Measurements from ENCODE around the gene BICDL2. TPM values are rescaled to one million over a fixed set of nuclear protein-coding genes. Genes with fewer than 3 reads are reported as not detected.

The BICDL2 gene
- total and polyA plus RNA-seq, 9 of the 15 experiments (the other 6 are each of a cell fraction or from before 2014, with no cell fraction given): 0.09 to 0.28 (median 0.09) TPM; not detected in 6

DNA sequence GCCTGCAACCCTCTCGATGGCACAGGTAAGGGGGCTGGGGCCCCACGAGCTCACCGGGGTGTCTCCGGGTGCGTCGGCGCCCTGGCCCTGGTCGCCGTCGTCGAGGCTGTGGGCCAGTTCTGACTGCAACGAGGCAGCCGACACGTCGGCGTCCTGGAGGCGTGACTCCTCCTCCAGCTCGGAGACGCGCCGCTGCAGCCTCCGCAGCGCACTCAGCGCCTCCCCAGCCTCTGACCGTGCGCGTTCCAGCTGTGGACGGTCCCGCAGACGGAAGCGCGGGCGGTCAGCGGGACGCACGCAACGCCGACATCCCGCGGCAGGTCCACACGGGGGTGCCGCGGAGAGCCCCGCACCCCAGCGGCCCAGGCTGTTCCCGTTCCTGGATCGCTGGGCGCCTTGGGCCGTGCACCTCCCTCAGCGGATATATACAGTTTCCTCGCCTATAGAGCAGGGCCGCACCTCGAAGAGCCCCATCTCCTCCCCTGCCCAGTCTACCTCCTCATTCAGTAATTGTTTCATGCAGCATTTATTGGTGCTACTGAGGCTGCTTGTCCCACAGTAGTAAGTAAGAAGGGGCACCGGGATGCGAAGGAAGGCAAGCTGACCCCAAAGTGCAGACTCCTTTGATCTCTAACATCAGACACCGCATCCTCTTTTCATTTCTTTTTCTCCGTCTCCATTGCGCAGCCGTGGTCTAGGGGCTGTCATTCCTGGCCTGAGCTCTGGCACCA, 7.1 kb downstream of the BICDL2 start (continued):
- no peak for TF ChIP-seq SREBF1 (IDR thresholded peaks at IDR 0.05; ENCODE audit: borderline replicate concordance, low read depth, low read length)
- TF ChIP-seq, protein P1, sequence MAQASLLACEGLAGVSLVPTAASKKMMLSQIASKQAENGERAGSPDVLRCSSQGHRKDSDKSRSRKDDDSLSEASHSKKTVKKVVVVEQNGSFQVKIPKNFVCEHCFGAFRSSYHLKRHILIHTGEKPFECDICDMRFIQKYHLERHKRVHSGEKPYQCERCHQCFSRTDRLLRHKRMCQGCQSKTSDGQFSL (CRISPR knock-in tag; IDR thresholded peaks at IDR 0.05): no peak
- TF ChIP-seq, protein P1 (tag; IDR thresholded peaks at IDR 0.05): no peak
- peak; percentile 61 for TF ChIP-seq EGR1 (conservative IDR thresholded peaks at IDR 0.05)
- TF ChIP-seq MBD2 (IDR thresholded peaks at IDR 0.05; ENCODE audit: borderline replicate concordance, low read depth): no peak
- no peak for TF ChIP-seq ZNF165 (CRISPR knock-in tag; IDR thresholded peaks at IDR 0.05; ENCODE audit: borderline replicate concordance)
- TF ChIP-seq POLR2G (IDR thresholded peaks at IDR 0.05; ENCODE audit: low read depth, low read length): peak; percentile 69
- no peak for TF ChIP-seq SETDB1 (IDR thresholded peaks at IDR 0.05; ENCODE audit: low read length)
- TF ChIP-seq EP400 (IDR thresholded peaks at IDR 0.05): no peak
- TF ChIP-seq, protein P2, sequence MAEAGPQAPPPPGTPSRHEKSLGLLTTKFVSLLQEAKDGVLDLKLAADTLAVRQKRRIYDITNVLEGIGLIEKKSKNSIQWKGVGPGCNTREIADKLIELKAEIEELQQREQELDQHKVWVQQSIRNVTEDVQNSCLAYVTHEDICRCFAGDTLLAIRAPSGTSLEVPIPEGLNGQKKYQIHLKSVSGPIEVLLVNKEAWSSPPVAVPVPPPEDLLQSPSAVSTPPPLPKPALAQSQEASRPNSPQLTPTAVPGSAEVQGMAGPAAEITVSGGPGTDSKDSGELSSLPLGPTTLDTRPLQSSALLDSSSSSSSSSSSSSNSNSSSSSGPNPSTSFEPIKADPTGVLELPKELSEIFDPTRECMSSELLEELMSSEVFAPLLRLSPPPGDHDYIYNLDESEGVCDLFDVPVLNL (CRISPR knock-in tag; IDR thresholded peaks at IDR 0.05; ENCODE audit: low read depth): no peak
- peak; percentile 66 for TF ChIP-seq CXXC5 (CRISPR knock-in tag; IDR thresholded peaks at IDR 0.05)
- TF ChIP-seq NFYB (IDR thresholded peaks at IDR 0.05; ENCODE audit: extremely low read depth, insufficient read length): no peak
- TF ChIP-seq, protein P3, sequence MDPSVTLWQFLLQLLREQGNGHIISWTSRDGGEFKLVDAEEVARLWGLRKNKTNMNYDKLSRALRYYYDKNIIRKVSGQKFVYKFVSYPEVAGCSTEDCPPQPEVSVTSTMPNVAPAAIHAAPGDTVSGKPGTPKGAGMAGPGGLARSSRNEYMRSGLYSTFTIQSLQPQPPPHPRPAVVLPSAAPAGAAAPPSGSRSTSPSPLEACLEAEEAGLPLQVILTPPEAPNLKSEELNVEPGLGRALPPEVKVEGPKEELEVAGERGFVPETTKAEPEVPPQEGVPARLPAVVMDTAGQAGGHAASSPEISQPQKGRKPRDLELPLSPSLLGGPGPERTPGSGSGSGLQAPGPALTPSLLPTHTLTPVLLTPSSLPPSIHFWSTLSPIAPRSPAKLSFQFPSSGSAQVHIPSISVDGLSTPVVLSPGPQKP (CRISPR knock-in tag; IDR thresholded peaks at IDR 0.05): no peak
- TF ChIP-seq, protein P4, sequence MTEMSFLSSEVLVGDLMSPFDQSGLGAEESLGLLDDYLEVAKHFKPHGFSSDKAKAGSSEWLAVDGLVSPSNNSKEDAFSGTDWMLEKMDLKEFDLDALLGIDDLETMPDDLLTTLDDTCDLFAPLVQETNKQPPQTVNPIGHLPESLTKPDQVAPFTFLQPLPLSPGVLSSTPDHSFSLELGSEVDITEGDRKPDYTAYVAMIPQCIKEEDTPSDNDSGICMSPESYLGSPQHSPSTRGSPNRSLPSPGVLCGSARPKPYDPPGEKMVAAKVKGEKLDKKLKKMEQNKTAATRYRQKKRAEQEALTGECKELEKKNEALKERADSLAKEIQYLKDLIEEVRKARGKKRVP (CRISPR knock-in tag; IDR thresholded peaks at IDR 0.05): no peak
- TF ChIP-seq HDAC3 (IDR thresholded peaks at IDR 0.05; ENCODE audit: borderline replicate concordance, partially characterized antibody): no peak
- TF ChIP-seq STAT5A (IDR thresholded peaks at IDR 0.05; ENCODE audit: borderline replicate concordance, low read length): no peak
- TF ChIP-seq THRA (IDR thresholded peaks at IDR 0.05): no peak
- TF ChIP-seq KHSRP (IDR thresholded peaks at IDR 0.05): no peak
- TF ChIP-seq FOS (IDR thresholded peaks at IDR 0.05; ENCODE audit: extremely low read depth, insufficient read length): no peak

Data from K562 (cell line).